Measurements from ENCODE around the gene SDE2.

DNA sequence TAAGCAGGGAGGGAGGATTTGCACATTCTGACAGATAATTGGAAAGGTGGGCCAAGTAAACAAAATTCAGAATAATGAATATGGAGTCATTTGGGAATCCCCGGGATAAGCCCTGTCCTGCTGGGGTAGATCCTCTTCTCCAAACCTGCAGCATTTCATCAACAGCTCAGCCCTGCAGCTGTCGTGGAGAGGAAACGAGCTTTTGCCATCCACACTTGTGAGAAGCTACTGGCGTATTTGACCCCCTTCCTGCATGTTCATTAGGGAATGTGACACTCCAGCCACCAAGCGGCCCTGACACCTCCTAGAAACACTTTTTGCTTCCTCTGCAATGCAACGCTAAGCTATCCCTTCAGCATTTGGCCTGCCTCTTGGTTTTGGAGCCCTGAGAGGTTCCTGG lies 50.1 kb downstream of the SDE2 start:
- TF ChIP-seq, protein P1, sequence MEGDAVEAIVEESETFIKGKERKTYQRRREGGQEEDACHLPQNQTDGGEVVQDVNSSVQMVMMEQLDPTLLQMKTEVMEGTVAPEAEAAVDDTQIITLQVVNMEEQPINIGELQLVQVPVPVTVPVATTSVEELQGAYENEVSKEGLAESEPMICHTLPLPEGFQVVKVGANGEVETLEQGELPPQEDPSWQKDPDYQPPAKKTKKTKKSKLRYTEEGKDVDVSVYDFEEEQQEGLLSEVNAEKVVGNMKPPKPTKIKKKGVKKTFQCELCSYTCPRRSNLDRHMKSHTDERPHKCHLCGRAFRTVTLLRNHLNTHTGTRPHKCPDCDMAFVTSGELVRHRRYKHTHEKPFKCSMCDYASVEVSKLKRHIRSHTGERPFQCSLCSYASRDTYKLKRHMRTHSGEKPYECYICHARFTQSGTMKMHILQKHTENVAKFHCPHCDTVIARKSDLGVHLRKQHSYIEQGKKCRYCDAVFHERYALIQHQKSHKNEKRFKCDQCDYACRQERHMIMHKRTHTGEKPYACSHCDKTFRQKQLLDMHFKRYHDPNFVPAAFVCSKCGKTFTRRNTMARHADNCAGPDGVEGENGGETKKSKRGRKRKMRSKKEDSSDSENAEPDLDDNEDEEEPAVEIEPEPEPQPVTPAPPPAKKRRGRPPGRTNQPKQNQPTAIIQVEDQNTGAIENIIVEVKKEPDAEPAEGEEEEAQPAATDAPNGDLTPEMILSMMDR (IDR thresholded peaks at IDR 0.05 in 8 of 11, conservative IDR thresholded peaks at IDR 0.05 in 3 of 11) = no peak
- no peak for TF ChIP-seq POLR2A (IDR thresholded peaks at IDR 0.05)
